GM12892 (cell line): ENCODE results near the gene MGMT.

Source experiments
- POLR2A ChIP-seq: IDR thresholded peaks from 2 replicates; pipeline ENCODE4 v1.6.1; 2011; ENCODE audit warnings: low read depth, low read length, control low read depth
- POLR2AphosphoS5 ChIP-seq: IDR thresholded peaks from 2 replicates; pipeline ENCODE4 v1.6.1; 2011; ENCODE audit warnings: low read depth, low read length, control low read depth
- TAF1 ChIP-seq: IDR thresholded peaks from 2 replicates; pipeline ENCODE4 v1.6.1; 2011; ENCODE audit warnings: low read depth, mild to moderate bottlenecking, control low read depth, low read length, borderline replicate concordance

- no peak for TF ChIP-seq POLR2AphosphoS5
- TF ChIP-seq POLR2A, result no peak
- TF ChIP-seq TAF1, result no peak
These were observed 210.4 kb downstream of the MGMT start for GRCh38 chr10:129677377-129677927.
